Upper lobe of right lung (tissue), 1 donor: ENCODE data around the gene SORBS1. TPM values are rescaled to one million over a fixed set of nuclear protein-coding genes. Genes with fewer than 3 reads are reported as not detected.

Experiments used
- ATAC-seq: fragments of 200-7000 bp; cut with Tn5 transposase; one replicate; pipeline ENCODE4 v1.9.1; 2020; ENCODE audit warnings: mild to moderate bottlenecking, moderate library complexity
- DNase-seq: peaks from one replicate; pipeline ENCODE4 v3.0.0-alpha.2; 2020
- H3K27ac ChIP-seq: fragments of 200-600 bp; one replicate; pipeline ENCODE4 v1.8.0; 2022
- H3K27me3 ChIP-seq: fragments of 200-600 bp; one replicate; pipeline ENCODE4 v1.8.0; 2022; ENCODE audit warnings: mild to moderate bottlenecking
- H3K36me3 ChIP-seq: fragments of 200-600 bp; one replicate; pipeline ENCODE4 v1.8.0; 2022
- H3K4me1 ChIP-seq: fragments of 200-600 bp; one replicate; pipeline ENCODE4 v1.8.0; 2022
- H3K4me3 ChIP-seq: fragments of 200-600 bp; one replicate; pipeline ENCODE4 v1.8.0; 2022; ENCODE audit warnings: mild to moderate bottlenecking
- H3K9me3 ChIP-seq: fragments of 200-600 bp; one replicate; pipeline ENCODE4 v1.8.0; 2022
- CTCF ChIP-seq: fragments of 200-600 bp; IDR thresholded peaks from one replicate; pipeline ENCODE4 v1.8.0; 2022; ENCODE audit warnings: antibody characterized with exemption
- intact Hi-C: fragments of 100-400 bp; cut with DNase I; formaldehyde crosslinking; loops from one replicate; pipeline ENCODE4 v1.11.0; 2022
- total RNA-seq: library from RNA; stranded (reverse); fragmentation: NEBNext Ultra II Directional; extraction: Animal tissue kit (Norgen Biotek cat#: 25700); gene quantifications from one replicate; pipeline ENCODE4 v1.2.1, GENCODE V29; 2021
- donor health status: DM: no; HTN: yes; CAD: no; lungs with severe emphysema.

Gene SORBS1
- total RNA-seq, 1 donor from 2014 or later = 50.7 TPM

GRCh38 chr10:95288303-95288702 is 272.9 kb downstream of the SORBS1 start:
- Histone ChIP-seq H3K9me3 (no peaks in the 10 kb centered on the region), H3K4me3 (peak overlapping the region; percentile 78), H3K27ac (peak overlapping the region; percentile 88), H3K27me3 (no peaks in the 10 kb centered on the region), H3K36me3 (no peaks in the 10 kb centered on the region), H3K4me1 (peaks cover 36% of the 10 kb centered on the region)
- intact Hi-C loops = no loop called here
- DNase-seq (no peak), ATAC-seq (no peak)
- no peak for TF ChIP-seq CTCF

DNA sequence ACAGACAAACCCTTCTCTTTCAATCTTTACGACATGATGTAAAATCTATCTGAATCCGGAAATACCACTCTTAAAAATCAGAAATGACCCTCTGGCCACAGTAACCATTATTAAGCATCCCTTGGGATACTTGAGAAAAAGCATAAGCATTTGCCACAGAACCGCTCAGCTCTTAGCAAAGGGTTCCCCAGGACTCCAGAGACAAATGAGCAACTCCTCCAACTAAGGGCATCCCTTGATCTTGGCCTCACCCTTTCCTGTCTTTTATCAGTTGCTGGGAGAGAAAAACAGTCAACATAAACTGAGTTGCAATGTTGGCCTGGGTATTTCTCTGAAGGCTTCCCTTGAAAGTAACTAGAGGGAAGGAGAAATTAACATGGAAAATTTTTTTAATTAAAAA is 273.9 kb downstream of the SORBS1 start:
- intact Hi-C loops = no loop called here
- ATAC-seq = no peak
- H3K4me3 ChIP-seq = no peak overlapping the region
- no peak for DNase-seq
- H3K27me3 ChIP-seq = no peaks in the 10 kb centered on the region
- peaks cover 36% of the 10 kb centered on the region for H3K4me1 ChIP-seq
- no peaks in the 10 kb centered on the region for H3K36me3 ChIP-seq
- TF ChIP-seq CTCF = no peak
- no peaks in the 10 kb centered on the region for H3K9me3 ChIP-seq
- H3K27ac ChIP-seq = peak overlapping the region; percentile 88

- no peaks in the 10 kb centered on the region for H3K36me3 ChIP-seq
- peak; percentile 1 for ATAC-seq
- TF ChIP-seq CTCF = no peak
- intact Hi-C loops = no loop called here
- no peak for DNase-seq
- no peaks in the 10 kb centered on the region for H3K27me3 ChIP-seq
- H3K4me3 ChIP-seq = no peak overlapping the region
- H3K4me1 ChIP-seq = peaks cover 36% of the 10 kb centered on the region
- H3K27ac ChIP-seq = peak overlapping the region; percentile 55
- no peaks in the 10 kb centered on the region for H3K9me3 ChIP-seq
Observed at GRCh38 chr10:95286707-95287106, 274.5 kb downstream of the SORBS1 start.

GRCh38 chr10:95285556-95285955 is 275.6 kb downstream of the SORBS1 start:
- TF ChIP-seq CTCF = no peak
- H3K36me3 ChIP-seq = no peaks in the 10 kb centered on the region
- intact Hi-C loops = no loop called here
- DNase-seq (no peak), ATAC-seq (no peak)
- H3K4me3 ChIP-seq = no peak overlapping the region
- no peaks in the 10 kb centered on the region for H3K27me3 ChIP-seq
- H3K4me1 ChIP-seq = peaks cover 41% of the 10 kb centered on the region
- no peaks in the 10 kb centered on the region for H3K9me3 ChIP-seq
- H3K27ac ChIP-seq = no peak overlapping the region

GRCh38 chr10:95284807-95285206 is 276.4 kb downstream of the SORBS1 start:
- Histone ChIP-seq H3K27me3 (no peaks in the 10 kb centered on the region), H3K36me3 (no peaks in the 10 kb centered on the region), H3K27ac (no peak overlapping the region), H3K9me3 (no peaks in the 10 kb centered on the region), H3K4me3 (no peak overlapping the region), H3K4me1 (peaks cover 48% of the 10 kb centered on the region)
- TF ChIP-seq CTCF = no peak
- intact Hi-C loops = no loop called here
- DNase-seq (no peak), ATAC-seq (no peak)

DNA sequence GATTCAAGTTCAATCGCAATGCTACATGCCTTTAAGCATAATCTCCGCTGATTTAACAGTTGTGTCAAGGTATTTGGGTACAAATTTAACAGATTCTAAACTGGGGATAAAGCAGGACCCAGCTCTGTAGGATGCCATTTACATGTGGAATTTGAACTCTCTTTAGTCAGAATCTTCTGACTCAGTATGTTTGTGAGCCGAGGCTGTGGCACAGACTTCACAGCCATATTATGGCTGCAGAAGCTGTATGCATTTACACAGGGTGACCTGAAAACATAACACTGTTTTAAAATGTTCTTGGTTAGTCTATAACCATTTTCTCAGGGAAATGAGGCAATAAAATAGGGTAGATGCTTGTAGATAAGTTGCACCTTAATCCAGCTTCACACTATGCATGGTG is 279.1 kb downstream of the SORBS1 start:
- DNase-seq = no peak
- no peak for ATAC-seq
- Histone ChIP-seq H3K9me3 (no peaks in the 10 kb centered on the region), H3K36me3 (no peaks in the 10 kb centered on the region), H3K27ac (no peak overlapping the region), H3K4me1 (peaks cover 55% of the 10 kb centered on the region), H3K4me3 (no peak overlapping the region), H3K27me3 (no peaks in the 10 kb centered on the region)
- no peak for TF ChIP-seq CTCF
- intact Hi-C loops = no loop called here
